Retinal pigment epithelial cell (primary cell): ENCODE measurements around the gene IQGAP1.
"Not testable (repeated sequence)": the region's sequence is repeated elsewhere in the genome, so short reads cannot be mapped to it uniquely, and the experiment has no call there.

Experiments
- DNase-seq: peaks from one replicate; pipeline ENCODE4 v3.0.0-alpha.2; 2010; ENCODE audit warnings: low read depth
- H3K4me3 ChIP-seq: 2 replicates; pipeline ENCODE4 v1.5.1; 2011; ENCODE audit warnings: mild to moderate bottlenecking, low read length, control low read depth, moderate library complexity
- CTCF ChIP-seq: conservative IDR thresholded peaks from 2 replicates; pipeline ENCODE4 v1.5.1; 2011; ENCODE audit warnings: low read depth, low read length, control low read depth, inconsistent platforms

IQGAP1 gene

GRCh38 chr15:90411176-90411575 lies 23.1 kb downstream of the IQGAP1 start:
- no peak for DNase-seq
- TF ChIP-seq CTCF, result no peak
- no peak overlapping the region for H3K4me3 ChIP-seq

- DNase-seq, result peak; percentile 76
- TF ChIP-seq CTCF, result no peak
- H3K4me3 ChIP-seq, result no peak overlapping the region
Measured at GRCh38 chr15:90412356-90413194, 24.5 kb downstream of the IQGAP1 start.

- no peak overlapping the region for H3K4me3 ChIP-seq
- TF ChIP-seq CTCF, result no peak
- DNase-seq, result no peak
Measured at GRCh38 chr15:90413411-90414379, 25.7 kb downstream of the IQGAP1 start.

- no peak for TF ChIP-seq CTCF
- no peak for DNase-seq
- no peak overlapping the region for H3K4me3 ChIP-seq
Measured at GRCh38 chr15:90414408-90415028, 26.5 kb downstream of the IQGAP1 start.

DNA sequence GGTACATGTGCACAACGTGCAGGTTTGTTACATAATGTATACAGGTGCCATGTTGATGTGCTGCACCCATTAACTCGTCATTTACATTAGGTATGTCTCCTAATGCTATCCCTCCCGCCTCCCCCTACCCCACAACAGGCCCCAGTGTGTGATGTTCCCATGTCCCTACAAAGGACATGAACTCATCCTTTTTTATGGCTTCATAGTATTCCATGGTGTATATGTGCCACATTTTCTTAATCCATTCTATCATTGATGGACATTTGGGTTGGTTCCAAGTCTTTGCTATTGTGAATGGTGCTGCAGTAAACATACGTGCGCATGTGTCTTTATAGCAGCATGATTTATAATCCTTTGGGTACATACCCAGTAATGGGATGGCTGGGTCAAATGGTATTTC lies 28.0 kb downstream of the IQGAP1 start:
- H3K4me3 ChIP-seq, DNase-seq: not testable (repeated sequence)

DNA sequence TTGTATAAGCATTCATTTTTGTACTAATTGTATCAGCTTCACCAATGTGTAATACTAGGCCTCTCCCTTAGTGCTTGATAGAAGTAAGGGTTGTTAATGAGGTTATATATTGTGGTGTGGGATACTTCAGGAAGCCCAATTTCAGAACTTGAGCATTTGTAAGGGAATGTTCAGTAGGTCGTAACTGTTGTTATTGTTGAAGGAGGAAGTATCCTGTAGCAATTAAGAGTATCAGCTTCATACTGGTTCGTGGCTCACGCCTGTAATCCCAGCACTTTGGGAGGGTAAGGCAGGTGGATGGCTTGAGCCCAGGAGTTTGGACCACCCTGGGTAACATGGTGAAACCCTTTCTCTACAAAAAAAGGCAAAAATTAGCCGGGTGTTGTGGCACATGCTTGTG lies 30.6 kb downstream of the IQGAP1 start:
- H3K4me3 ChIP-seq, result no peak overlapping the region
- no peak for TF ChIP-seq CTCF
- DNase-seq, result no peak

DNA sequence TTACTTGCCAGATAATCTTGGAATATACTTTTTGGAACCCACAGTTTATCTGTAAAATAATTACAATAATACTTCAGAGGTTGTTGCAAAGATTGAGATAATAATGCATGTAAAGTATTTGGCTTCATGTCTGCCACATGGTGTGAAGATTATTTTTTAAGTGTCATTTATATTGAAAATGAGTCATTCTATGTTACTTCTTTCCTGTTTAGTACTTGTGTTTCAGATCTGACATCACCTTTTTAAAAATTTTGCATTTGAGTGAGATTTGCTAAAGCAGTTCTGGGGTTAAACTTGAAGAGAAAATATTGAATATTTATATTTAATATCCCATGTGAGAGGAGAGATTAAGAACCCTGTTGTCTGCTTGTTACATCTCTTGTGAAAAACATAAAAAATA lies 31.2 kb downstream of the IQGAP1 start:
- no peak overlapping the region for H3K4me3 ChIP-seq
- no peak for TF ChIP-seq CTCF
- DNase-seq, result no peak
